Tongue (tissue), 2 donors: ENCODE measurements around the gene SUSD4. TPM values are rescaled to one million over a fixed set of nuclear protein-coding genes. Genes with fewer than 3 reads are reported as not detected.

ENCODE experiments used
- DNase-seq: peaks from one replicate; pipeline ENCODE4 v3.0.0-alpha.2; 2015
- total RNA-seq: library from RNA; depleted of rRNA; stranded (reverse); fragments of >200 nt; gene quantifications from one replicate; pipeline ENCODE4 v1.2.3, GENCODE V29; 2014

SUSD4 gene
- total RNA-seq, 1 donor from 2014 or later = 28.9 TPM

DNA sequence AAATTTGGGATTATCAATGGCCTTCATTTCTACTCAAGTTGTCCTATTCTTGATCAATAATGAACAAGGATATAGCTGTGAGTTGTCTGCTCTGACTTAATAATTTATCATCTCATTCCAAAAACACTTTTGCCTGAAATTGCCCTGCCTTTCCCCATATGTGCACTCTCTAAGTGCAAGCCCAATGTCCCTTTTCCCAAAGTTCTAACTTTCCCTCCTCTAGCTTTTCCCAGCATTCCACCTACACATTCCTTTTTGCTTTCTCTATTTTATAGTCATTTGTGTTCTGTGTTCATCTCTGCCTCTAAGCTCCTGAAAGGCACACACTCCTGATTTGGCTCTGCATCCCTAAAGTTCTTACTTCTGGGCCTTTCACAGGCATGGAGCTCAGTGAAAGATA, 34.7 kb downstream of the SUSD4 start:
- DNase-seq = no peak

DNA sequence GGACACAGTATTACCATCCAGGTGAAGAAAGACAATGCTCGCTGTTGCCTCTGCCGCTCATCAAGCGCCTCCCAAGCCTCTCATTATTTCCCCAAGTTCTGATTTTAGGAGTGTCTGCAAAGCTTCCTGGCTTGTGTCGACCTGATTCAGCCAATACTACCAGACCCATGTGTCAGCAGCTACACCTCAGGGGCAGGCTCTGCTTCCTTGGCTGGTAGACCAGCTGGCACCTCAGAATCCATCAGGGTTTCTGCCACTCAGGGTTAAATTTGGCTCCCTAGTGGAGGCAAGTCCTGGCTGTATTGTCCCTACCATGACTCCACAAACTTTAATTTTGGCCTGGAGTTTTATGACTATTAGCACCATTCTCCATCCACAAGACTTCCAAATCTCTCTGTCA, 35.4 kb downstream of the SUSD4 start:
- no peak for DNase-seq

DNA sequence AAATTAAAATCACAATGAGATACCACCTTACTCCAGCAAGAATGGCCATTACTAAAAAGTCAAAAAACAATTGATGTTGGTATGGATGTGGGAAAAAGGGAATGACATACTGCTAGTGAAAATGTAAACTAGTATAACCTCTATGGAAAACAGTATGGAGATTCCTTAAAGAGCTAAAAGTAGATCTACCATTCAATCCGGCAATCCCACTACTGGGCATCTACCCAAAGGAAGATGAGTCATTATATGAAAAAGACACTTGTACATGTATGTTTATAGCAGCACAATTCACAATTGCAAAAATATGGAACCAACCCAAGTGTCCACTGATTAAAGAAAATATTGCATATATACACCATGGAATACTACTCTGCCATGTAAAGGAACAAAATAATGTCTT, 37.2 kb downstream of the SUSD4 start:
- no peak for DNase-seq

DNA sequence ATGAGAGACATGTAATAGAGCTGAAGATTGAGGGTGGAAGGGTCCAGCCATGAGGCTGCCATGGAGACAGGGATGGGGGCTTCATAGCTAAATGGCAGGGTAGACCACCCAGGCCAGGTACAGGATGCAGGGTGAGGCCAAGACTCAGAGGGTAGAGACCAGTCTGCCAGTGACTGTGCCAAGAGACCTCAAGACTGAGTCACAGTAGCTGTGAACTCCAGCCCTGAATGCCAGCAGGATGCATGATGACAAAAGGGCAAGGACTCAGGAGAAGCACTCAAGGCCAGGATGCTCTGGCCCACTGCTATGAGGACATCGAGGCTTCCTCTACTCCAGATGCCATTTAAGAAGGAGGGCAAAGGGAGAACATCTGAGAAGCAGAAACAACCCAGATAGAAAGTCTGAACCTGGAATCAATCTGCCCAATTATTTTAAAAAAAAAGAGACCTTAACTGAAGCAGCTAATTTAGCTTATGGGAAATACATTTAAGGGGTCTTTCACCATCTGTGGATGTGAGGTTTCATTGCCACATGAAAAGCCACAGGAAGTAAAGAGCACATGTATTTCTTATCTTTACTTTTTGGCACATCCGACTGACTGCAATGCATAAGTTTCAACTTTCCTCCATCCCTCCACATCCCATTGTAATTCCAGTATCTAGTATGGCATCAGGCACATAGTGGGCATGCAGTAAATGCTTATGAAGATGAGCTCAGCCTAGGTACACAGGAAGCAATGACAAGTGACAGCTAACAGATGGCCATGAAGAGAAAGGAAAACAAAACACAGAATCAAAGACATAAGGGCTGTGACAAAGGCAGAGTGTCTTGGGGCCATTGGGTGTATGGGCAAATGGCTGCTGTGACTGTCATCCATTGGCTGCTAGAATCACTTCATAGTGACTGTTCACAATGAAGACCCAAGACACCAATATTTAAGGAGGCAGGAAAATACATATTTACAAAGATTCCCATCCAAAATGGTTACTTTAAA, 40.2 kb downstream of the SUSD4 start:
- DNase-seq = no peak

DNA sequence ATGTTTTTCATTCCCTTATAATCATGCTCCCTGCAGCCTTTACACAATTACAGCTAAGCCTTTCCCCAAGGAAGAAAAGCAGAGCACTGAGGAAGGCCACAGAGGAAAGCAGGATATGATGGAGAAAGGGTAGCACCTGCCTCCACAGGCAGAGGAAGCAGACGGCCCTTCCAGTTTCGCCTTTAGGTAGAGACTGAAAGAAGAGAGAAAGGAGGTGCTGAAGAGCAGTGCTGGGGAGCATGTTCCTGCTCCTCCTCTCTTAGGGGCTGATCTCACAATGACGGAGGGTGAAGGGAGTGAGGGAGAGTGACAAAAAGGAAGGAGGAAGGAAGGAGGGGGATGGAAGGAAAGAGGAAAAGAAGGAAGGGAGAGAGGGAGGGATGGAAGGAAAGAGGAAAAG, 41.1 kb downstream of the SUSD4 start:
- no peak for DNase-seq

DNA sequence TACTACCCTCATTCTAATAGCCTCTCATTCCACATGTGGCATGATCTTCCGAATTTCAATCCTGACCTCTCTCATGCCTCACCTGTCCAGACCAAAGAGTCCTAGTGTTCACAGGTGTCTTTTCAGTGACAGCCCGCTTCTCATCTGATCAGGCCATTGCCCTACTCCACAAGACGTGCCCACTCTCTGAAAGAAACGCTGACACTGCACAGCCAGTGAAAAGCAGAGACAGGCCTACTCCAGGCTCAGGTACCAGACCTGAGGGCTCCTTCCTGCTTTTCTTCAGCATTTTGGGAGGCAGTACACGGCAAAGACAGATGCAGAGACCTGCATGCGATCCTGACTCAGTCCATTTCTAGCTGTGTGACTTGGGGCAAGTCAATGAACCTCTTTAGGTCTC, 43.0 kb downstream of the SUSD4 start:
- DNase-seq = no peak

DNA sequence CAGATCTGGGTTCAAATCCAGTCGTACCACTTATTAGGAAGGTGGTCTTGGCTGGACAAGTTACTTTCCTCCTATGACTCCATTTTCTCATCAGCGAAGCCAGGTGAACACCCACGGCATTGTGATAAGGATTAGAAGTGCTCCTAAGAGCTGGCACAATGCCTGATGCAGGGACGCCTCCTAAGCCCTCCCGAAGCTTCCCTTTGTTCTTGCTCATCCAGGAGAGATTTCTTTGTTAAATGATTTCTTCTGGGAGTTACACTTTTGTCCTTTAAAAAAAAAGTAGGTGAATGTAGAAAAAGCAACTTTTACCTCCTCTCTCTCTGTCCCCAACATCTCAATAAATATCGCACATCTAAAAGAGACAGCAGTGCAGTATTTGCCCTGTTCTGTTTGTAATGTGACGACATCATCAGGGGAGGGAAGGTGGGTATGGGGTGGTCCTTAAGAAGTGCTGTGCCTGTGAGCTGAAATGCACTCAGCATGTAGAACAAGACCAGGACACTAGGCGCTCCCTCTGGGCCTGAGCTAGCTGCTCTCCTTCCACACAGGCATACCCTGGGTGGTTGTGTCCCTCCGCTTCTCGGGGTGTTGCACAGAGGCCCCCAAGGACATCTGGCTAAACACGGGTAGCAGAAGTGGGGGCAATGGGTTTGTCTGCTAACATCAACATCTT, 43.9 kb downstream of the SUSD4 start:
- DNase-seq = peak; percentile 64

DNA sequence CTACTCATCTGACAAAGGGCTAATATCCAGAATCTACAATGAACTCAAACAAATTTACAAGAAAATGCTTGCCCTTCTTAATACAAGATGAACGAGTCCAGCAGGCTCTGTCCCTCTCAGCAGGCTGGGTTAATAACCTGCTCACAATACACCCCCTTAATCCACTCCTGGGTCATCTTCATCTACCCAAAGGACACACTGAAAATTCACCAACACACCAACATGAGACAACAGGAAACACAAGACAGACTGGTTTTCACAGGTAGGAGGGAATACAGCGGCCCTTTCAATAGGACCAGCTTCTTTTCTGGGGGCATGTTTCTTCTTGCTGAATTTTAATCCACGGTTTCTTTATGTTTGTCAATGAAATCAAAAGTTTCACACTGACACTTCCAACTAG, 44.6 kb downstream of the SUSD4 start:
- peak; percentile 68 for DNase-seq

DNA sequence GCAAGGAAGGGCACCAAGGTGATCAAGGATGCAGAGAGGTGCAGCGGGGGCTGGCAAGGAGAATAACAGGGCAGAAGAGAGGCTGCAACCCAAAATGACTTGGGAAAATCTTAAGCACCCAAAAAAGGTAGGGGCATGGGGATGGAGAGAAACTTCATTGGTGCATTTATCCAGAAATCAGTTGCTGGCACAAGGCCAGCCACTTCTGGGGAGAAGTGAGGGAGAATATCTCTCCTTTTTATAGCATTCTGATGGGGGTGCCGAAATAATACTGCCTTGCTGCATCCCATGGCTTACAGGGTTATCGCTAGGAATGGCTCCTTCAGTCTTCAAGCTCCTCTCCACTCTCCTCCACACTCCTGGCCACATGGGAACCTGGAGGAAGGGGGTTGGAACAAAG, 47.9 kb downstream of the SUSD4 start:
- no peak for DNase-seq

DNA sequence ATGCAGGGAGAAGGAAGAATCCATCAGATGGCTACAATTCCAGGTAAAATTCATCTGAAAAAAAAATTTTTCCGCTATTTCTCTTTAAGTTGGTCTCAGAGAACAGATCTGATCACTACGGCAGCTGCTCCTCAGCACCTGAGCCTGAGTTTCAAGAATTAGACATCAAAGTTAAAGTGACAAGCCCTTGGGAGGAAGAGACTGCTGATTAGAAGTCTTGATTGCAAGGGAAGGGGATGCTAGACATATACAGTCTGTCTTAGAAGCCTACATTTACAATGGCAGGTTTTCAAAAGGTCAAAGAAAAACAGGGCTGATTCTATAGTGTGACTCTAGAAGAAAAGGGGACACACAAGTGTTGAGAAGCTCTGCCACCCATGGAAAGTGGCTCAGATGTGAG, 48.3 kb downstream of the SUSD4 start:
- DNase-seq = no peak

DNA sequence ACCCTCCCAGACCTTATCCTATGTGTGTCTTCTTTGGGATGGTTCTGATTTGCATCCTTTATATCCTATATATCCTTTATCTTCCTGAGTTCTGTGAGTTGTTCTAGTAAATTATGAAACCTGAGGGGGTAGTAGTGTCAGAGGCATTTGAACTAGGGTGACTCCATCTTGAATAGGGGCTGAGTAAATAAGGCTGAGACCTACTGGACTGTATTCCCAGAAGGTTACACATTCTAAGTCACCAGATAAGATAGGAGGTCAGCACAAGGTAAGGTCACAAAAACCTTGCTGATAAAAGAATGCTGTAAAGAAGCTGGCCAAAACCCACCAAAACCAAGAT, 50.6 kb downstream of the SUSD4 start:
- no peak for DNase-seq

DNA sequence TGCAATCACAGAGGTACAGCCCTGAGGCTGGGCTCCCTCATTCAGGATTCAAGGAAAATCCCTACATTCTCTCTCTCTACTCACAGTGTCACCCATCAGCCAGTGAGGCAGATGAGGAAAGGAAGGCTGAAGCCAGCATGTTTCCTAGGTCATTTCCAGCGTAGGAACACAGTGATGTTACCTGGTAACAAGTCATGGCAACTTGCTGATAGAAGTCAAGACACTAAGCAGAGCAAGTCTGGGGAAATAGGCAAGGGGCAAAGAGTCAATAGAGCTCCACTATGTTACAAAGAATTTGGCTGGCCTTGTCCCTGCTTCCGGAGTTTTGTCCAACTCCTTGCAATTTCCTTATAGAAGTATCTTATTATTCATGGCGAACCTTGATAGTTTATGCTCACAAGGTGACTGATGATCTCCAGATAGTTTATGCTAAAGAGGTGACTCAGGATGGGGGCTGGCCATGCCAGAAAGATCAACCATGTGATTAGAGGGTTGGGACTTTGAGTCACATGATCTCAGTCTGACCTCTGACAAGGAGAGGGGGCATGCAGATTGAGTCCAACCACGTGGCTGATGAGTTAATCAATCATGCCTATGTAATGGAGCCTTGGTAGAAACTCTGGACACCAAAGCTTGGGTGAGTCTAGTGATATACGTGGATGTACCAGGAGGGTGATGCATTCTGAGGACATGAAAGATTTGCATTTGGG, 51.1 kb downstream of the SUSD4 start:
- no peak for DNase-seq

DNA sequence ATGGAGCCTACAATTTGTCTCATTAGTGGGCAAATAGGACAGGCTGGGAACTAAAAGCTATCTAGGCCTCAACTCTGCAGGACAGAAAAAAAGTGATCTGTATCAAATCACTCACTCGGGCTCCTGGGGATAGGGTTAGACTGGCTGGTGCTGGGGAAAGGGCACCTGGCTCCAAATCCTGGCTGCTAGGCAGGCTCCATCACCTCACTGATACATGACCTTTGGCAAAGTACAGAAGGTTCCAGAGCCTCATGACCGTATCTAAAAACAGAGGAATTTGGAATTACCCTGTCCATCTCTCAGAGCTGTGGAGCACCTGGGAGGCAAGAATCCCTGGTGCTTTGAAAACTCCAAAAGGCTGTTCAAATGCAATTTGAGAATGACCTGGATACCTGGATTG, 51.7 kb downstream of the SUSD4 start:
- no peak for DNase-seq

DNA sequence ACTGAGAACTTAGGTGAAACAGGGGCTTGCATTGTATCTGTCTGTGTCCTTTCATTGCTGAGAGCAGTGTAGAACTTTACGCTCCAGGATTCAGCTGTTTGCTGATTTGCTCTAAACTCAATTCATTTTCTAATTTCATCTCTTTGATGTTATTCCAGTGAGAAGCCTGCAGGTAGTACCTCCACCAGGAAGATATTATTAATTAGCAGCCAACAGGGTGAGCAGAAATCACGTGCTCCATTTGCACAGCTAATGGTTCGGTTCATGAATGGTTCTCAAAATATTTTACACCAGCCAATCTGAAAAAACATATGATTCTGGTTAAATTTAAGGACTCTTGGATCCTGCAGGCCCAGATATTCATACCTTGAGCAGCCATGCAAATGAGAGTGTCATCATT, 52.1 kb downstream of the SUSD4 start:
- no peak for DNase-seq

DNA sequence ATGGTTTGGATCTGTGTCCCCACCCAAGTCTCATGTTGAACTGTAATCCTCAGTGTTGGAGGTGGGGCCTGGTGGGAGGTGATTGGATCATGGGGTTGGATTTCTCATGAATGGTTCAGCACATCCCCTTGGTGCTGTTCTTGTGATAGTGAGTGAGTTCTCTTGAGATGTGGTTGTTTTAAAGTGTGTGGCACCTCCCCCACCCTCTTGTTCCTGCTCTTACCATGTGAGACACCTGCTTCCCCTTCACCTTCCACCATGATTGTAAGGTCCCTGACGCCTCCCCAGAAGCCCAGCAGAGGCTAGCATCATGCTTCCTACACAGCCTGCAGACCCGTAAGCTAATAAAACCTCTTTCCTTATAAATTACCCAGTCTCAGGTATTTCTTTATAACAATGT, 55.8 kb downstream of the SUSD4 start:
- no peak for DNase-seq

DNA sequence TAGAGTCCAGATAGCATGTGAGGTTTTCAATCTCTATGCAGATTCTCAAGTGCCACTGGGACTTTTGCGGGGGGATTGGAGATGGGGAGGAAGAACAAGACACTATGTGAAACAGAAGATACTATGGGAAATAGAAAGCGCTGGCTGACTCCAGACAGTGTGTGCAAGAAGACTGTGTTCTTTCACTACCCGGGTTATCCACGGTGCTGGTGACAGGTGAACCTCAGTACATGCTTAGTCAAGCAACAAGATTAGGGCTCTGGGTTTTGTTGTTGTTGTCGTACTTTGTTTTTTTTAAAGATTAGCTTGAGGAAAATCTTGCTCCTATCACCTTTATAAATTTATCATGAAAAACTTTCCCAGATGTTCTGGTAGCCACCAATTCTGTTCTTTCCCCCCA, 56.4 kb downstream of the SUSD4 start:
- DNase-seq = no peak

DNA sequence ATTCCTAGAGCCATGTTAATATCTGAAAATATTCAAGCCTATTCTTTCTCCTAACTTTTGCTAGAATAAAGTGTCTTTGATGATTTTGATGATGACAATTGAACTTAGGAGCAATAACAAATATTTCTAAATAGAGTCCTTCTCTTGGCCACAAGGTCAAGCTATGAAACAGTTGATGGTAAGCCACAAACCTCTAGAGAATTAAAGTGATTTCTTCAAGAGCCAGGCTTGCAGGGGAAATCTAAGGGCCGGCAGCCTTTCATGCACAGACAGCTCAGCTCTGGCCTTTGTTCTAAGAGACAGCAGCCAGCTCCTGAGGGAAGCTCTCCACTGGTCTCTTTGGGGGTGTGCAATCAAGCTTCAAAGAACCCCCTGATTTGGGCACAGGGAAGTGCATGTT, 59.0 kb downstream of the SUSD4 start:
- DNase-seq = no peak

DNA sequence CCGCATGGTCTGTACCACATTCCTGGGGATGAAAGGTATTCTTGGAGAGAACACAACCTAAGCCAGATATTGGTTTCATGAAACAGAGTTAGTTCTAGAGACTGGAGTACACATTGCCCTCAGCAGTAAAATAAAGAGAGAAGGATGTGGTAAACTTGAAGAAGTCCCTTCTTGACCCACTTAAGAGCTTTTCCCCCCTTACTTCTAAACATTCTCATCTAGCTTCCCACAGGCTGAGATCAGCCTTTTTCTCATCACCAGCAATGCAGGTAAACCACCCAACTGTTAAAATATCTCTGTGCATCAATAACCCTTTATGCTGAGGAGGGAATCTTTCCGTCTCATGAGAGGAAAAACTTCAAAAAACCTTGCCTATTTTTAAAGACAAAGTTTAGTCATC, 62.6 kb downstream of the SUSD4 start:
- no peak for DNase-seq

DNA sequence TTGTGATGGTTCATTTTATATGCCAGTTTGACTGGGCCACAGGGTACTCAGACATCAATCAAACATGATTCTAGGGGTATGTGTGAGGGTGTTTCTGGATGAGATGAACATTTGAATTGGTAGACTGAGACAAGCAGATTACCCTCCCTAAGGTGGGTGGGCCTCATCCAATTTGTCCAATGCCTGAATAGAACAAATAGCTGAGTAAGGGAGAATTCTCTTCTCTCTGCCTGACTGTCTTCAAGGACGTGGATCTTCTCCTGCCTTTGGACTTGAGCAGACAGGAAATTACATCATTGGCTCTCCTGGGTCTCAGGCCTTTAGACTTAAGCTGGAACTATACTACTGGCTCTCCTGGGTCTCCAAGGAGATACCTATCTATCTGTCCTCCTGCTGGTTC, 64.4 kb downstream of the SUSD4 start:
- no peak for DNase-seq

DNA sequence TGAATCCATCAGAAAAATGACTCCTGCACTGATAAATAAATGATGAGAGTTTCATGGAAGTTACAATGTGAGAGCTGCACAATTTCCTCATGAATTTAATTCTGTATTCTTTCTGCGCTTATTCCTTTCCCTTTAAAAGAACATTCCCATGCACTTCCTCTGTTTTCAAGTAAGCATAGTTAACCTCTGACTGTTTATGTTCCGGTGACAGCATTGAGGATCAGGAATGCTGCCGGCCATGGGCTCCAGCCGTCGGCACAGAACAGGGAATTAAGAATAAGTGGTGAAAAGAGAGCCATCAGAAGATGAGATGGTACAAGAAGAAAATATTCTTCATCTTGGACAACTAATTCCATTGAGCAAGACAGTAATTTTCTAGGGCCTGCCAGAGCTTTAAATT, 65.3 kb downstream of the SUSD4 start:
- no peak for DNase-seq

DNA sequence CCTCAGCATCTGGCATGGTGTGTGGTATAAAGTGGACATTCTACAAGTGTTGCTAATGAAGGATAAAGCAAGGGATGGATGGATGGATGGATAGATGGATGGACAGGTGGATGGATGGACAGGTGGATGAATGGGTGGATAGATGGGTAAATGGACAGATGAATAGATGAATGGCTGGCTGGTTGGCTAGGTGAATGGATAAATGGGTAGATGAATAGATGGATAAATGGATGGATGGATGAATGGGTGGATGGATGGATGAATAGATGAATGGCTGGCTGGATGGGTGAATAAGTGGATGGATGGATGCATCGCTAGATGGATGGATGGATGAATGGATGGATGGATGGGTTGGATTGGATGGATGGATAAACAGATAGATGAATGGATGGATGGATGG, 66.2 kb downstream of the SUSD4 start:
- no peak for DNase-seq

DNA sequence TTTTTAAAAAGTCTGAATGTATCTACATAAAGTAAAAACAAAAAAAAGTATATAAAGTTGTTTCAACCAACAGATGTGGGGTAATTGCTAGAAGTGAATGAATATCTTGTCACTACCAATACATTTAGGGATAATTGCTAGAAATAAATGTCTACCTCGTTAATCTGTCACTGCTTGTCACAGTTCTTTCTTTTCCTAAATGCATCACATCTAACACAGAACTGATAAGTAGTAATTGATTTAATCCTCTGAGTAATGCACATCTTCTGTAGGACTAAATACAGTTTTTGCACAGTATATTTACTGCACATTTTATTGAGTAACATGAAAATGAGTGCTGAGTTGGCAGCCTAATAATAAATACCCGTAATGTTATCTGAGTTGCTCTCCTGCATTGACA, 72.2 kb downstream of the SUSD4 start:
- no peak for DNase-seq

DNA sequence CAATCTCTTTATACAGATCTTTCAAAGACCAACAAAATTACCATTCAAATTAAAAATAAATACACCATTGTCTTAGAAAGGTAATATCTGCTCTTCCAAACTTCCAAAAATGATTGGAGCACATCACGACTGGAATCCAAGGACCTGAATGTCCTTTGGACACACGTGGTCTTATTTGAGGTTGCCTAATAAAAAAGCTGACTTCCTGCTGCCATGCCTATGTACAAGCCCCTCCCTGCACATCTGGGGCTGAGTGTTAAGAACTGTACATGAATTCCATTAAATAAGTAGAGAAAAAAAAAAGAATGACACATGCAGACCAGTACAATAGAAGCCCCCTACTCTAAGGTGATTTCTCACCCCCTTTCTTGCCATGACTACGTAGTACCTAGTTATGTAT, 73.6 kb downstream of the SUSD4 start:
- no peak for DNase-seq
